GM12892 (cell line): Measurements from ENCODE around the gene HPCAL1.

Experiments
- POLR2A ChIP-seq: IDR thresholded peaks from 2 replicates; pipeline ENCODE4 v1.6.1; 2011; ENCODE audit warnings: low read depth, low read length, control low read depth
- POLR2AphosphoS5 ChIP-seq: IDR thresholded peaks from 2 replicates; pipeline ENCODE4 v1.6.1; 2011; ENCODE audit warnings: low read depth, low read length, control low read depth

DNA sequence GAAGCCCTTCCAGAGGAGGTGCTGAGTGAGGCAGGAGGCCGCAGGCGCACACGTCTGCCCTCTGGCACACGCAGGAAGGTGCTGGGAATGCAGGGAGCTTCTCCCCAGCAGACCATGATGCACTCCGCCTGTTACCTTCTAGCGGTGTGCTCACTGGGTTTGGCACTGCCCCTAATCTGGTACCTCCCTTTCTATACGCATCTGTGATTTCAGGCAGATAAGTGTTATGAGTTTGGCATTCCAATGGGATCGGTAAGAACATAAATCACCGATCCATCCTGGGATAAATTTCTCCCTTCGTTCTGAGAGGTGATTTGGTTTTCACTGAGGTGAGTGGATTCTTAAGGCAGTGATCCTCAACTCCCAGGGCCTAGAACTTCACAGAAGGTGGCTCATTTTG, 110.8 kb downstream of the HPCAL1 start:
- TF ChIP-seq POLR2AphosphoS5: no peak
- no peak for TF ChIP-seq POLR2A
